HEK293 (cell line): ENCODE data around the gene SELENOM.

Experiments used
- GFI1B ChIP-seq: fragments of 450-650 bp; formaldehyde crosslinking; IDR thresholded peaks from 2 replicates; pipeline ENCODE4 v1.5.1; 2016; ENCODE audit warnings: missing biosample characterization, missing genetic modification characterization
- GLI2 ChIP-seq: fragments of 450-650 bp; formaldehyde crosslinking; IDR thresholded peaks from 2 replicates; pipeline ENCODE4; 2017; ENCODE audit warnings: missing biosample characterization, missing genetic modification characterization, low read depth, borderline replicate concordance
- GLIS2 ChIP-seq: fragments of 450-650 bp; formaldehyde crosslinking; IDR thresholded peaks from 2 replicates; pipeline ENCODE4 v1.5.1; 2016; ENCODE audit warnings: missing biosample characterization, missing genetic modification characterization
- HOXD13 ChIP-seq: sonication (generic); formaldehyde crosslinking; IDR thresholded peaks from 2 replicates; pipeline ENCODE4 v1.8.0; 2022; ENCODE audit warnings: missing genetic modification reagents, borderline replicate concordance
- KLF7 ChIP-seq: fragments of 450-650 bp; formaldehyde crosslinking; IDR thresholded peaks from 2 replicates; pipeline ENCODE4 v1.5.1; 2016; ENCODE audit warnings: missing biosample characterization, missing genetic modification characterization, borderline replicate concordance
- PRDM1 ChIP-seq: fragments of 450-650 bp; formaldehyde crosslinking; IDR thresholded peaks from 2 replicates; pipeline ENCODE4; 2016; ENCODE audit warnings: missing biosample characterization, missing genetic modification characterization
- SALL2 ChIP-seq: fragments of 450-650 bp; formaldehyde crosslinking; IDR thresholded peaks from 2 replicates; pipeline ENCODE4 v1.5.0; 2017; ENCODE audit warnings: missing biosample characterization, mild to moderate bottlenecking, missing genetic modification characterization, borderline replicate concordance
- TSHZ1 ChIP-seq: fragments of 450-650 bp; formaldehyde crosslinking; IDR thresholded peaks from 2 replicates; pipeline ENCODE4 v1.5.1; 2016; ENCODE audit warnings: missing biosample characterization, missing genetic modification characterization, borderline replicate concordance
- ZBTB1 ChIP-seq: fragments of 450-650 bp; formaldehyde crosslinking; IDR thresholded peaks from 2 replicates; pipeline ENCODE4 v1.5.1; 2016; ENCODE audit warnings: missing biosample characterization, missing genetic modification characterization
- ZBTB17 ChIP-seq: fragments of 450-650 bp; formaldehyde crosslinking; IDR thresholded peaks from 2 replicates; pipeline ENCODE4 v1.5.1; 2016; ENCODE audit warnings: missing biosample characterization, missing genetic modification characterization
- ZBTB26 ChIP-seq: fragments of 450-650 bp; formaldehyde crosslinking; optimal IDR thresholded peaks from 2 replicates; pipeline ENCODE3; 2016; ENCODE audit warnings: missing biosample characterization, mild to moderate bottlenecking, missing genetic modification characterization
- ZBTB49 ChIP-seq: fragments of 450-650 bp; formaldehyde crosslinking; IDR thresholded peaks from 2 replicates; pipeline ENCODE4 v1.5.1; 2016; ENCODE audit warnings: missing biosample characterization, missing genetic modification characterization, low read depth
- ZFP69B ChIP-seq: fragments of 450-650 bp; formaldehyde crosslinking; IDR thresholded peaks from 2 replicates; pipeline ENCODE4 v1.5.1; 2016; ENCODE audit warnings: missing biosample characterization, missing genetic modification characterization
- ZNF10 ChIP-seq: fragments of 450-650 bp; formaldehyde crosslinking; IDR thresholded peaks from 2 replicates; pipeline ENCODE4 v1.5.1; 2017; ENCODE audit warnings: missing biosample characterization, missing genetic modification characterization
- ZNF174 ChIP-seq: fragments of 450-650 bp; formaldehyde crosslinking; IDR thresholded peaks from 2 replicates; pipeline ENCODE4 v1.5.0; 2017; ENCODE audit warnings: missing biosample characterization, mild to moderate bottlenecking, missing genetic modification characterization
- ZNF184 ChIP-seq: fragments of 450-650 bp; IDR thresholded peaks from 2 replicates; pipeline ENCODE4 v1.5.1; 2018; ENCODE audit warnings: missing biosample characterization, mild to moderate bottlenecking, missing genetic modification characterization
- ZNF248 ChIP-seq: fragments of 450-650 bp; formaldehyde crosslinking; IDR thresholded peaks from 2 replicates; pipeline ENCODE4 v1.5.1; 2017; ENCODE audit warnings: missing biosample characterization, missing genetic modification characterization
- ZNF26 ChIP-seq: fragments of 450-650 bp; formaldehyde crosslinking; IDR thresholded peaks from 2 replicates; pipeline ENCODE4 v1.5.1; 2016; ENCODE audit warnings: missing biosample characterization, missing genetic modification characterization
- ZNF324 ChIP-seq: fragments of 450-650 bp; formaldehyde crosslinking; IDR thresholded peaks from 2 replicates; pipeline ENCODE4 v1.5.1; 2016; ENCODE audit warnings: missing biosample characterization, missing genetic modification characterization
- ZNF335 ChIP-seq: fragments of 450-650 bp; formaldehyde crosslinking; conservative IDR thresholded peaks from 2 replicates; pipeline ENCODE4 v1.5.1; 2016; ENCODE audit warnings: missing biosample characterization, missing genetic modification characterization
- ZNF501 ChIP-seq: fragments of 450-650 bp; formaldehyde crosslinking; IDR thresholded peaks from 2 replicates; pipeline ENCODE4 v1.5.1; 2016; ENCODE audit warnings: missing biosample characterization, missing genetic modification characterization
- ZNF561 ChIP-seq: fragments of 450-650 bp; IDR thresholded peaks from 2 replicates; pipeline ENCODE4 v1.5.1; 2018; ENCODE audit warnings: missing biosample characterization, missing genetic modification characterization, borderline replicate concordance
- ZNF571 ChIP-seq: fragments of 450-650 bp; formaldehyde crosslinking; IDR thresholded peaks from 2 replicates; pipeline ENCODE4 v1.5.0; 2017; ENCODE audit warnings: missing biosample characterization, missing genetic modification characterization
- ZNF600 ChIP-seq: fragments of 450-650 bp; formaldehyde crosslinking; IDR thresholded peaks from 2 replicates; pipeline ENCODE4 v1.5.1; 2016; ENCODE audit warnings: missing biosample characterization, missing genetic modification characterization
- ZNF701 ChIP-seq: fragments of 450-650 bp; formaldehyde crosslinking; IDR thresholded peaks from 2 replicates; pipeline ENCODE4 v1.5.1; 2016; ENCODE audit warnings: missing biosample characterization, missing genetic modification characterization
- ZNF785 ChIP-seq: fragments of 450-650 bp; formaldehyde crosslinking; IDR thresholded peaks from 2 replicates; pipeline ENCODE4 v1.5.1; 2016; ENCODE audit warnings: missing biosample characterization, missing genetic modification characterization
- TF ChIP-seq, protein P1 (sequence below): fragments of 450-650 bp; formaldehyde crosslinking; IDR thresholded peaks from 2 replicates; pipeline ENCODE4 v1.5.1; 2017; ENCODE audit warnings: missing biosample characterization, missing genetic modification characterization
- TF ChIP-seq, protein P2 (sequence below): IDR thresholded peaks from 2 replicates; pipeline ENCODE4 v1.6.1; 2011; ENCODE audit warnings: mild to moderate bottlenecking, low read depth, low read length, borderline replicate concordance
- TF ChIP-seq, protein P3 (sequence below): sonication (generic); formaldehyde crosslinking; IDR thresholded peaks from 2 replicates; pipeline ENCODE4 v1.8.1; 2022; ENCODE audit warnings: mild to moderate bottlenecking, moderate library complexity, missing genetic modification reagents

The SELENOM gene

GRCh38 chr22:31055635-31056159 is 51.7 kb downstream of the SELENOM start (continued):
- no peak for TF ChIP-seq ZBTB49 (tag by site-specific recombination)
- no peak for TF ChIP-seq ZNF248 (tag by site-specific recombination)
- peak; percentile 18 for TF ChIP-seq ZBTB26 (tag by site-specific recombination)
- TF ChIP-seq GLI2 (tag by site-specific recombination) = no peak
- TF ChIP-seq ZNF10 (tag by site-specific recombination) = no peak
- TF ChIP-seq ZNF600 = peak; percentile 89
- TF ChIP-seq ZNF184 (tag by site-specific recombination) = 0 out of 2 replicates have a peak, but pooled peaks have one; percentile 78
- TF ChIP-seq ZNF701 (tag by site-specific recombination) = no peak
- TF ChIP-seq, protein P1, sequence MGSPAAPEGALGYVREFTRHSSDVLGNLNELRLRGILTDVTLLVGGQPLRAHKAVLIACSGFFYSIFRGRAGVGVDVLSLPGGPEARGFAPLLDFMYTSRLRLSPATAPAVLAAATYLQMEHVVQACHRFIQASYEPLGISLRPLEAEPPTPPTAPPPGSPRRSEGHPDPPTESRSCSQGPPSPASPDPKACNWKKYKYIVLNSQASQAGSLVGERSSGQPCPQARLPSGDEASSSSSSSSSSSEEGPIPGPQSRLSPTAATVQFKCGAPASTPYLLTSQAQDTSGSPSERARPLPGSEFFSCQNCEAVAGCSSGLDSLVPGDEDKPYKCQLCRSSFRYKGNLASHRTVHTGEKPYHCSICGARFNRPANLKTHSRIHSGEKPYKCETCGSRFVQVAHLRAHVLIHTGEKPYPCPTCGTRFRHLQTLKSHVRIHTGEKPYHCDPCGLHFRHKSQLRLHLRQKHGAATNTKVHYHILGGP (tag by site-specific recombination) = no peak
- peak; percentile 64; the same call in 1 of the 2 replicates for TF ChIP-seq ZNF335 (tag by site-specific recombination)
- peak; percentile 49; the same call in 1 of the 2 replicates for TF ChIP-seq HOXD13 (CRISPR knock-in tag)
- no peak for TF ChIP-seq ZNF174 (tag by site-specific recombination)
- no peak; the same call in 1 of the 2 replicates for TF ChIP-seq ZNF501 (tag by site-specific recombination)
- TF ChIP-seq GLIS2 = no peak
- no peak for TF ChIP-seq GFI1B (tag by site-specific recombination)
- TF ChIP-seq ZBTB1 (tag by site-specific recombination) = peak; percentile 94
- TF ChIP-seq SALL2 (tag by site-specific recombination) = no peak
- 0 out of 2 replicates have a peak, but pooled peaks have one; percentile 85 for TF ChIP-seq ZNF785 (tag by site-specific recombination)
- TF ChIP-seq ZNF561 (tag by site-specific recombination) = peak; percentile 85
- peak; percentile 93 for TF ChIP-seq PRDM1 (tag by site-specific recombination)
- TF ChIP-seq ZNF324 (tag by site-specific recombination) = peak; percentile 98
- TF ChIP-seq, protein P2, sequence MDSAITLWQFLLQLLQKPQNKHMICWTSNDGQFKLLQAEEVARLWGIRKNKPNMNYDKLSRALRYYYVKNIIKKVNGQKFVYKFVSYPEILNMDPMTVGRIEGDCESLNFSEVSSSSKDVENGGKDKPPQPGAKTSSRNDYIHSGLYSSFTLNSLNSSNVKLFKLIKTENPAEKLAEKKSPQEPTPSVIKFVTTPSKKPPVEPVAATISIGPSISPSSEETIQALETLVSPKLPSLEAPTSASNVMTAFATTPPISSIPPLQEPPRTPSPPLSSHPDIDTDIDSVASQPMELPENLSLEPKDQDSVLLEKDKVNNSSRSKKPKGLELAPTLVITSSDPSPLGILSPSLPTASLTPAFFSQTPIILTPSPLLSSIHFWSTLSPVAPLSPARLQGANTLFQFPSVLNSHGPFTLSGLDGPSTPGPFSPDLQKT = no peak
- TF ChIP-seq ZNF571 (tag by site-specific recombination) = no peak
- no peak for TF ChIP-seq KLF7 (tag by site-specific recombination)
- no peak for TF ChIP-seq ZNF26 (tag by site-specific recombination)
- TF ChIP-seq ZFP69B (tag by site-specific recombination) = peak; percentile 92
- peak; percentile 94 for TF ChIP-seq TSHZ1
- TF ChIP-seq, protein P3, sequence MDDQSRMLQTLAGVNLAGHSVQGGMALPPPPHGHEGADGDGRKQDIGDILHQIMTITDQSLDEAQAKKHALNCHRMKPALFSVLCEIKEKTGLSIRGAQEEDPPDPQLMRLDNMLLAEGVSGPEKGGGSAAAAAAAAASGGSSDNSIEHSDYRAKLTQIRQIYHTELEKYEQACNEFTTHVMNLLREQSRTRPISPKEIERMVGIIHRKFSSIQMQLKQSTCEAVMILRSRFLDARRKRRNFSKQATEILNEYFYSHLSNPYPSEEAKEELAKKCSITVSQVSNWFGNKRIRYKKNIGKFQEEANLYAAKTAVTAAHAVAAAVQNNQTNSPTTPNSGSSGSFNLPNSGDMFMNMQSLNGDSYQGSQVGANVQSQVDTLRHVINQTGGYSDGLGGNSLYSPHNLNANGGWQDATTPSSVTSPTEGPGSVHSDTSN (CRISPR knock-in tag) = no peak
- peak; percentile 94 for TF ChIP-seq ZBTB17 (tag by site-specific recombination)
